A673 (cell line): ENCODE measurements around the gene LANCL2. TPM values are rescaled to one million over a fixed set of nuclear protein-coding genes. Genes with fewer than 3 reads are reported as not detected.

ENCODE experiments used
- BruUV-seq: library from RNA; stranded (reverse); fragments of 400-500 nt; replicated peaks from 2 replicates; lab custom pipeline; 2021; lab: Mats Ljungman, UMichigan
- CTCF ChIA-PET: fragments of 300-600 bp; sonication (Branson Sonifier 250); formaldehyde crosslinking; loops from one replicate; lab custom pipeline; 2022; ENCODE audit warnings: antibody characterized with exemption; lab: Charles Lee
- POLR2A ChIA-PET: fragments of 300-600 bp; sonication (Branson Sonifier 250); formaldehyde crosslinking; loops from one replicate; lab custom pipeline; 2022; ENCODE audit warnings: antibody characterized with exemption; ENCODE audit not compliant: low non-redundant PET; lab: Charles Lee
- DNase-seq: peaks from one replicate; pipeline ENCODE4 v3.0.0-alpha.2; 2015; ENCODE audit warnings: low spot score
- H3K27ac ChIP-seq: fragments of 200-600 bp; sonication (generic); 2 replicates; pipeline ENCODE4 v1.5.1; 2016; ENCODE audit warnings: mixed run types, low read depth, mild to moderate bottlenecking, mixed read lengths, antibody characterized with exemption, low read length; ENCODE audit not compliant: poor library complexity, severe bottlenecking
- H3K27me3 ChIP-seq: fragments of 200-600 bp; sonication (generic); replicated peaks from 2 replicates; pipeline ENCODE4 v1.6.1; 2017; ENCODE audit warnings: mixed run types, low read depth, mild to moderate bottlenecking, mixed read lengths, antibody characterized with exemption, low read length; ENCODE audit not compliant: insufficient read depth, poor library complexity
- H3K36me3 ChIP-seq: fragments of 200-600 bp; sonication (generic); 2 replicates; pipeline ENCODE4 v1.6.1; 2016; ENCODE audit warnings: mixed run types, mild to moderate bottlenecking, mixed read lengths, antibody characterized with exemption, low read length; ENCODE audit not compliant: insufficient read depth, poor library complexity, severe bottlenecking
- H3K4me1 ChIP-seq: fragments of 200-600 bp; sonication (generic); 2 replicates; pipeline ENCODE4 v1.6.1; 2017; ENCODE audit warnings: mixed run types, mild to moderate bottlenecking, mixed read lengths, antibody characterized with exemption, low read length; ENCODE audit not compliant: insufficient read depth, poor library complexity, severe bottlenecking
- H3K4me3 ChIP-seq: fragments of 200-600 bp; sonication (generic); 2 replicates; pipeline ENCODE4 v1.5.1; 2016; ENCODE audit warnings: low read depth, mixed run types, mild to moderate bottlenecking, mixed read lengths, low read length; ENCODE audit not compliant: poor library complexity, severe bottlenecking
- H3K9me3 ChIP-seq: fragments of 200-600 bp; sonication (generic); 2 replicates; pipeline ENCODE4 v1.6.1; 2016; ENCODE audit warnings: mixed run types, low read depth, mild to moderate bottlenecking, mixed read lengths, antibody characterized with exemption, low read length; ENCODE audit not compliant: poor library complexity, severe bottlenecking
- EZH2 ChIP-seq: fragments of 200-600 bp; sonication (generic); IDR thresholded peaks from 2 replicates; pipeline ENCODE4 v1.6.1; 2017; ENCODE audit warnings: borderline replicate concordance, low read depth, mild to moderate bottlenecking, mixed read lengths, antibody characterized with exemption, low read length; ENCODE audit not compliant: poor library complexity, severe bottlenecking
- intact Hi-C: fragments of 100-400 bp; cut with micrococcal nuclease; formaldehyde crosslinking; loops from one replicate; pipeline ENCODE4 v1.10.0; 2022; ENCODE audit not compliant: unreplicated experiment
- total RNA-seq: library from RNA; stranded (reverse); gene quantifications from 2 replicates; pipeline ENCODE4 v1.2.3, GENCODE V29; 2021
- TF ChIP-seq, protein P1 (sequence below): fragments of 300-800, 200-600 bp; sonication (generic); conservative IDR thresholded peaks from 2 replicates; pipeline ENCODE4 v1.5.1; 2017; ENCODE audit warnings: low read depth, mild to moderate bottlenecking, antibody characterized with exemption, low read length, moderate library complexity, mixed read lengths

The LANCL2 gene
- total RNA-seq, 1 experiment from 2014 or later: 21.3 TPM

DNA sequence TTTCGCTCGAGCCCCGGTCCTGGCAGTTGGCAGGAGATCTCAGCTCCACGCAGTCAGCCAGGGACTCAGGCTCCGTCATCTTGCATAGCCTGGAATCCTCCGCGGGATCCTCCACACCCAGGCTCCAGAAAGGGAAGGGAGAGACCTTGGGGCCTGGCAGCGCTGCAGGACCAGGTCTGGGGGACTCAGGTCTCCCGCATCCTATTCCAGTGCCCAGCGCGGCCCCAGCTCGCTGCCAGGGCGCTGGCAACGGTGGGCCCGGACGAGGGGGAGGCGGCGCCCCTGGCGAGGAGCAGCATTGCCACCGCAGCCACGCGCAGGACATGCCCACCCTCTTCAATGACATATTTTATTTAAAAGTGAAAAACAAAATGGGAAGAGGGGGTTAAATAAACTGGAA lies 83.4 kb downstream of the LANCL2 start:
- H3K27me3 ChIP-seq: no peaks in the 10 kb centered on the region
- DNase-seq: no peak
- no peak overlapping the region for H3K27ac ChIP-seq
- POLR2A ChIA-PET: no interaction called here
- H3K36me3 ChIP-seq: no peaks in the 10 kb centered on the region
- CTCF ChIA-PET: no interaction called here
- TF ChIP-seq, protein P1, sequence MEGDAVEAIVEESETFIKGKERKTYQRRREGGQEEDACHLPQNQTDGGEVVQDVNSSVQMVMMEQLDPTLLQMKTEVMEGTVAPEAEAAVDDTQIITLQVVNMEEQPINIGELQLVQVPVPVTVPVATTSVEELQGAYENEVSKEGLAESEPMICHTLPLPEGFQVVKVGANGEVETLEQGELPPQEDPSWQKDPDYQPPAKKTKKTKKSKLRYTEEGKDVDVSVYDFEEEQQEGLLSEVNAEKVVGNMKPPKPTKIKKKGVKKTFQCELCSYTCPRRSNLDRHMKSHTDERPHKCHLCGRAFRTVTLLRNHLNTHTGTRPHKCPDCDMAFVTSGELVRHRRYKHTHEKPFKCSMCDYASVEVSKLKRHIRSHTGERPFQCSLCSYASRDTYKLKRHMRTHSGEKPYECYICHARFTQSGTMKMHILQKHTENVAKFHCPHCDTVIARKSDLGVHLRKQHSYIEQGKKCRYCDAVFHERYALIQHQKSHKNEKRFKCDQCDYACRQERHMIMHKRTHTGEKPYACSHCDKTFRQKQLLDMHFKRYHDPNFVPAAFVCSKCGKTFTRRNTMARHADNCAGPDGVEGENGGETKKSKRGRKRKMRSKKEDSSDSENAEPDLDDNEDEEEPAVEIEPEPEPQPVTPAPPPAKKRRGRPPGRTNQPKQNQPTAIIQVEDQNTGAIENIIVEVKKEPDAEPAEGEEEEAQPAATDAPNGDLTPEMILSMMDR: no peak
- TF ChIP-seq EZH2: no peak
- intact Hi-C loops: no loop called here
- no TSS peak for BruUV-seq
- no peak overlapping the region for H3K4me3 ChIP-seq
- no peaks in the 10 kb centered on the region for H3K4me1 ChIP-seq
- H3K9me3 ChIP-seq: no peaks in the 10 kb centered on the region

DNA sequence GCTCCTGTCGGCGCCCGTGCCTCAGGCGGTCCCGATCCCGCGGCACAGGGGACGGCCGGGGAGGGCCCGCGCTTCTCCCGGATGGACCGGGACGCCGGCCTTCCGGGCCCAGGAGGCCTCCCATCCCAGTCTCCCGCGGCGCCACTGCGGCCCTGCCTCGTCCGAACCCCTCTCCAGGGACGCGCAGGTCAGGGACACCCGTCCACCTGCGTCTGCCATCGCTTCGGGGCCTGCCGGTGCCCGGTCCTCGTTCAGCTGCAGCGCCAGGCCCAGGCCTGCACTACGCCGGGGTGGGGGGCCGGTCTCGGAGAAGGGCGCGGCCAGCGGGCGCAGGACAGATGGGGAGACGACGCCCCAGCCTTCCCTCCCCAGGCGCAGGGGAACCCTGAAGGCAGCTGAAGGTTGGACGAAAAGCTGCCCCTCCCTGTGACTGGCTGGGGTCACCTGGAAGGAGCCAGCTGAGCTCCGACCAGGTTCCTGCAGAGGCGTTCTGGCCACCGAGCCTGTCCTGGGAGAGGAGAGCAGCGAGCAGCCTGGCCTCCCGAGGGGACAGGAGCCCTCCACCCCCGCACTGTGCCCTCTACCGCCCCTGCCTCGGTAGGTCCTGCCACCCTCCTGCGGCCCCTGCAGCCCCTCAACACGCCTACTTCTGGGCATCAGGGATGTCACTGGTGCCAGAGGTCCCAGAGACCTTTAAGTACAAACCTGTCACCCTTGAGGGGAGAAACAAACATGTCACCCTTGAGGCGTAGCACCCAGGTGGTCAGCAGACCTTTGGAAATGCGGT lies 84.3 kb downstream of the LANCL2 start:
- TF ChIP-seq, protein P1: no peak
- no peak for TF ChIP-seq EZH2
- Histone ChIP-seq H3K36me3 (no peaks in the 10 kb centered on the region), H3K9me3 (no peaks in the 10 kb centered on the region), H3K4me3 (no peak overlapping the region), H3K4me1 (no peaks in the 10 kb centered on the region), H3K27ac (no peak overlapping the region), H3K27me3 (no peaks in the 10 kb centered on the region)
- ChIA-PET POLR2A (no interaction called here), CTCF (no interaction called here)
- BruUV-seq: no TSS peak
- DNase-seq: no peak
- intact Hi-C loops: no loop called here

DNA sequence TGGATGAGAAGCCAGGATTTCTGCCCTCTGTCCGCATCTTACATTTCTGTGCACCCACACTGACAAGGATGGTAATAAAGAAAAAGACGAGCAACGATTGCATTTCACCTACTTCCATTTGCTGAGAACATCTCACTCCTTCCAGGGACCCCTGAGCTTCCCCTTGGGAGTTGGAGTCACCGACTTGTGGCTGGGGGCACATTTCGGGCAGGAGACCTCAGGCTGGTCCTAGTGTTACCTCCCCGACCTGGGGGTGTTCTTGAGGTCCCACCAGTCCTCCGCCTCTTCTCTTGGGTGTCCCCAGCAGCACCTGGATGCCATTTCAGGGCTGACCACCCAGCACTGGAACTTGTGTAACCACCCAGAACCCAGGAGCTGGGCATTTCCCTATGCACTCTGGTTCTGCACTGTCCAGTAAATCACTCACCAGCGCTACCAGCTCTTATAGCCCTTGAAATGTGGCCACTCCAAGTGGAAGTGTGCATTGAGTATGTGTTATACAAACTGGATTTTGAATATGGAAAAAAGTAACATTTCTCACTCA lies 84.9 kb downstream of the LANCL2 start:
- H3K36me3 ChIP-seq: no peaks in the 10 kb centered on the region
- H3K4me3 ChIP-seq: no peak overlapping the region
- H3K27me3 ChIP-seq: no peaks in the 10 kb centered on the region
- DNase-seq: no peak
- H3K9me3 ChIP-seq: no peaks in the 10 kb centered on the region
- no peak overlapping the region for H3K27ac ChIP-seq
- POLR2A ChIA-PET: no interaction called here
- TF ChIP-seq, protein P1: no peak
- no peak for TF ChIP-seq EZH2
- no peaks in the 10 kb centered on the region for H3K4me1 ChIP-seq
- CTCF ChIA-PET: no interaction called here
- intact Hi-C loops: no loop called here
- no TSS peak for BruUV-seq
